HG03520 (cell line): ENCODE data around the gene RNF17.

Source experiments
- ATAC-seq: cut with Tn5 transposase; IDR thresholded peaks from one replicate; pipeline ENCODE4 v1.9.1; 2021; ENCODE audit warnings: mild to moderate bottlenecking, moderate library complexity; ENCODE audit not compliant: unreplicated experiment

RNF17 gene

GRCh38 chr13:24894972-24895300, 131.0 kb downstream of the RNF17 start:
- no peak for ATAC-seq

- no peak for ATAC-seq
Measured at GRCh38 chr13:24896061-24896460, 132.1 kb downstream of the RNF17 start.

GRCh38 chr13:24897293-24897692, 133.3 kb downstream of the RNF17 start:
- no peak for ATAC-seq

GRCh38 chr13:24899601-24900000, 135.6 kb downstream of the RNF17 start:
- no peak for ATAC-seq

DNA sequence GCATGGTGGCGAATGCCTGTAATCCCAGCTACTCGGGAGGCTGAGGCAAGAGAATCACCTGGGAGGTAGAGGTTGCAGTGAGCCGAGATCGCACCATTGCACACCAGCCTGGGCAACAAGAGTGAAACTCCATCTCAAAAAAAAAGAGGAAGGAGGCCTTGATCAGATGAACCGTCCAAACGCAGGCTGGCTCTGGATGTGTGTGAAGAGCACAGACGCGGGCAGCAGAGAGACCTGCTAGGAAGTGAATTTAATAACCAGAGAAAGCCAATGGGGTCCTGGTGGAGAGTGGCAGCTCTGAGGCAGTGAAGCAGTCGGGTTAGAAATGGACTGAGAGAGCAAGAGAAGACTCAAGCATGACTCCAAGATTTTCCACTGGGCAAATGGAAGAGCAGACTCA, 136.5 kb downstream of the RNF17 start:
- no peak for ATAC-seq

GRCh38 chr13:24905242-24905641, 141.3 kb downstream of the RNF17 start:
- ATAC-seq, result no peak

GRCh38 chr13:24906268-24906667, 142.3 kb downstream of the RNF17 start:
- ATAC-seq, result no peak

DNA sequence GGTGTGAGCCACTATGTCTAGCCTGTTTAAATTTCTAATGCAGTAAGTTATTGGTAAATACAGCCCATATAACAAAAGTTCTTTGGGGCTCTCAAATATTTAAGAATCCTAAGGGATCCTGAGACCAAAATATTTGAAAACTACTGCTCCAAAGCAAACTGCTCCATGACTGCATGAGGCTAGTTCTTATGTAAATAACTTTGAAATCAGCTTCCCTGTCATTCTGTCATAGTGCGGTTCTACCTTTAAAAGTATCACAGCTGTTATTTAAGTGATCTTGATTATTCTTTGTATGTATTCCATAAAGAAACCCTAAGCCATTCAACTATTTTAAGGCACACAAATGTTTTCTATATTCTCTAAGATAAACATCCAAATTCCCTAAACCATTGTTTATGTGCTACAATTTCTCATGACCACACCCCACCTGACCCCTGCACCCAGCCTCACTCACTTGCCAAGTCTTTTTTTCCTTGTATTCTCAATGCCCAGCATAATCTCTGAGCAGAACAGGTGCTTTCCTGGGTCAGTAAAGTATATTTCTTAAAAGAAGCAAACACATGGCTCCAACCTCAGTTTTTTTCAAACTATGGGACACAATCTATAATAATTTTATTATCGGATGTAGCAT, 146.6 kb downstream of the RNF17 start:
- no peak for ATAC-seq

DNA sequence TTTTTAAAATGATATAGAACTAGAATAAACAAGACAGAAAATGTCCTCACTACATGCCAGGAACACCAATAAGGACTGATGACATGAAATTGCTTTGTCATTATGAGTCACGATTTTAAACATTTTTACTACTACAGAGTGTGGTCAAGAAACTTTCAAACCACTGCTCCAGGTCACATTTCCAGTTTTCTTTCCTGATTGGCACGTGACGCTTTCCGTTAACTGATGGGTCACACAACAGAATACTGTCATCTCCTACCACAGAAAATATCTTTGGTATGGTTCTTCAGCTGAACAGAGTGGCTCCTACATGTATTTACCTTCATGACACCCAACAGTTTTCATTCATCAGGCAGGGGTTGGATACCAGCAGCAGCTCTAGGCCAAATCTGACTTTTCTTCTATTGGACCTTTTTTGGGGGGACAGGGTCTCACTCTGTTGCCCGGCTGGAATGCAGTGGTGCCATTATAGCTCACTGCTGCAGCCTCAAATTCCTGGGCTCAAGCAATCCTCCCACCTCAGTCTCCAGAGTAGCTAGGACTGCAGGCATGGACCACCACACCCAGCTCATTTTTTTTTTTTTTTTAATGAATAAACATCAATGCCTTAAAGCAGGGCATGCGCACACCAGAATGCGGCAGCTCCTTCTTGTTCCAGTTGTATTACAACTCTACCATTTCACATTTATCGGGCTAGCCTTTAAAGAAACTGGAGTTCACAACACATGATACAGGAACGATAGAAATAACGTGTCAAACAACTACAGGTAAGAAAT, 147.4 kb downstream of the RNF17 start:
- ATAC-seq, result no peak

- no peak for ATAC-seq
Measured at GRCh38 chr13:24916464-24916863, 152.5 kb downstream of the RNF17 start.

DNA sequence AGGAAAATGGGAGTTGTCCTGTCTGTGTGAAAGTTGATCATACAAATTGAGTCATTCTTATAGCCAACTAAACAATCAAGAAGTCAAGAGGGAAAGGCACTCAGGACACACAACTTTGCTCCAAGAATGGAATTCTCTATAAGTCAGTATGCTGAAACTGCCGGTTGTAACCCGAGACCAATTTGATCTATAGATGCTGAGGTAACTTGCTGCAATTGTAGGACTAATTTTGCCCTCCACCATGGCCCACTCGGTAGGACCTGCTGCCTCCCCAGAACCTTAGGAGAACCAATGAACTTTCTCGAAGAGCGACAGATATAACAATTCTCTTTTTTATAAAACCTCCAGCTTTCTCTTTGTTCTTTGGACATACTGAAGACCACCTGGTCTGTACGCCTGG, 157.0 kb downstream of the RNF17 start:
- no peak for ATAC-seq

DNA sequence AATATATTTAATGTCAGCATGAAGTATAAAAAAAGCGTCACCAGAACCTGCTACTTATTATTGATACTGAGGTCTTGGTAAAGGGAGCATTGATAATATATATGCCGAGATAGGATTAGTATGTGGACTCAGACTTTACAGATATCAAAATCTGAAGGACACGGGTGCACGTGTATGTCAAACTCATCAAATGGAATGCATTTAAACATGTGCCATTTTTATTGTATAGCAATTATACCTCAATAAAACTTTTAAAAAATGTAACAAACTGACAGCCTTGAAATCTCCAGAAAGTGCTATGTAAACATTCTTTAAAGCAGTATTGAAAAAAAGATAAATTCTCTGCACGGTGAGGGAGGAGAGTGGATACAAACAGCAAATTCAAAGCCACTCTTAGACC, 157.9 kb downstream of the RNF17 start:
- ATAC-seq, result no peak

DNA sequence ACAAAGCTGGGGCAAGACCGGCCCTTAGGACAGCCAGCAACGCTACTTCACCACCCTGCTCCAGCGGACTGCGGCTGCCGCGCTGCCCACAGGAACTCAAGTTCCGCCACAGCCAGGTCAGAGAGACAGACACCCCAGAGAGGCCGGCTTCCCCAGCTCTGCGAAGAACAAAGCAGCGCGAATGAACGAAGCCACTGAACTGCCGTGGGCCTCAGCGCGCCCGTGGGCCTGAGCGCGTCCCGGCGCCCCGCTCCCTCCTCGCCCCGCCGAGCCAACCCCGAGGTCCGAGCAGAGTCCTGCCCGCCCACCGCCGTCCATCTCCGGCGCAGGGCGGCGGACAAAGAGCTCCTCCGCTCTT, 158.4 kb downstream of the RNF17 start:
- ATAC-seq, result no peak

DNA sequence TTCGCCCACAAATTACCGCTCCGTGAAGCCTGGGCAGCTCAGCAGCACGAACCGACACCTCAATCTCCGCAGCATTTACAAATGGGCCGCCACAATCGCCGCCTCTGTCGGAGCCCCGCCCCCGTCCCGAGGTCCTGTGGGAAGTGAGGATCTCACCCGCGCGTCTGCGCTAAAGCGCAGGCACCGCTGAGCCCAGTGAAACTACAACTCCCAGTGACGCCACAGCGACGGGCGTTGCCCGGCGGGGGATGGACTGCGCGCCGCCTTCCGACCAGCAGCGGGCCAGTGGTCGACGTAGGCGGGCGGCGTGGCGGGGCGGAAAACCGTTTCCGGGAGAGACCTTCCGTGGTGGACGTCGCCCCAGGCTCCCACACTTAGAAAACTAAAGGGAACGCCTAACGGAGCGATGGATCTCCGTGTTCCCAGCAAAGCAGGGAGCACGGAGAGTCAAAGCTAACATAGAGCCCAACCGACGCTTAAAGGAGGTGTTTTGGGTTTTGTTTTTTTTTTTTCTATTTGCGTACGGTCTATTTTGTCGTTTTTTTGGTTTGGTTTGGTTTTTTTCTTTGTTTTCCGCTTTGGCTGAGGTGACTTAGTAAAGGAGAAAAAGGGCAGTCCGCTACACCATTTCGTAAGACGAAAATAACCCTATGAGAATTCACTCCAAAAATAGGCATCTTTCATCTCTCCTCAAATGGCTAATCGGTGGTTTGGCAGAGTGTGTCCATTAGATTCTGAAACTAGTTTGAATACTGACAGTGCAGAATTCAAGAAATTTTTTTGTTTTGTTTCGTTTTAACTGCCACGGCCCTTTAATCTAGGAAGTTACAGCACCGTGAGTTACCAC, 159.0 kb downstream of the RNF17 start:
- ATAC-seq, result peak; percentile 93

GRCh38 chr13:24925318-24926231, 161.6 kb downstream of the RNF17 start:
- ATAC-seq, result no peak

DNA sequence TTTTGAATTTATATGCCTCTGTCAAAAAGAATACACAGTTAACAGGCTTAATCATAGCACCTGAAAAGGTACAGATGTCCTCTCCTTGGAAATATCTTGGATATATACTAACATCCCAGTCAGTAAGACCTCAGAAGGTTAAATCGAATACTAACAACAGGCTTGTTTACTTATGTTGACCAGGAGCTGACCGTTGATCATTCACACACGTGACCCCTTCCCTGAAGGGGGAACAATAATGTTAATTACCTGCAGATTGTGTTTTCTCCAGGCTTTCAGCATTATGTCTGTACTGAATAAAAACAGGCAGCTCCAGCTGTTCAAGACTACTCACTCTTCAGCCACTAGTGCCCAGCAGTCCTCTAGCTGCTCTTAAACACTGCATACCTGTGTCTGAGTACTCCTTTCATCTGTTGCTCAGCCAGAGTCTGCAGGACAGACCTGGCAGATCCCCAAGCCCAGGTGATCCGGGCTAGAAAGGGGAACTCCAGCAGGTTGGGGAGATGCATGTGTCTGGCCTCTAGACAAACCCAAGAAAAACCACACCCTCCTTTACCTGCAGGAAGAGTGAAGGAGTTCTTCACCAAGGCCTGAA, 163.9 kb downstream of the RNF17 start:
- ATAC-seq, result no peak

DNA sequence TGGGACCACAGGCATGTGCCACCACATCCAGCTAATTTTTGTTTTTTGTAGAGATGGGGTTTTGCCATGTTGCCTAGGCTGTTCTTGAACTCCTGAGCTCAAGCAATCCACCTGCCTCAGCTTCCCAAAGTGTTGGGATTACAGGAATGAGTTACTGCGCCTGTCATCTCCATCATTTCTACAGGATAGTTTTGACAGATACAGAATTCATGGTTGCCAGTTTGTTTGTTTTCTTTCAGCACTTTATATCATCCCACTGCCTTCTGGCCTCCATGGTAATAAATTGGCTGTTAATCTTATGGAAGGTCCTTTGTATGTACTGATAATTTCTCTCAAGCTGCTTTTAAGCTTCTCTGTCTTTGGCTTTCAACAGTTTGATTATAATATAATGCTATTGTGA, 165.2 kb downstream of the RNF17 start:
- ATAC-seq, result no peak
